ENCODE measurements around the gene SRBD1.
A peak's percentile ranks its signal among the peaks of the same experiment; 100 is the strongest.

The SRBD1 gene

GRCh38 chr2:45611020-45611859, at the start of gene SRBD1:
Gene SRBD1 (minus strand): TSS chr2:45611267. CDS start chr2:45605441, 5,826 bp downstream.
- peak; percentile 92 for DNase-seq (ENCODE audit: low spot score)

- DNase-seq (ENCODE audit: low spot score): no peak
Observed at GRCh38 chr2:45654250-45654649, 43.2 kb upstream of the SRBD1 start.

- no peak for DNase-seq (ENCODE audit: low spot score)
Observed at GRCh38 chr2:45653122-45653913, 42.3 kb upstream of the SRBD1 start.

- peak; percentile 57 for DNase-seq (ENCODE audit: low spot score)
Observed at GRCh38 chr2:45652090-45653031, 41.3 kb upstream of the SRBD1 start.

- DNase-seq (ENCODE audit: low spot score): peak; percentile 51
Observed at GRCh38 chr2:45651415-45652089, 40.5 kb upstream of the SRBD1 start, which contains the start of gene PRKCE. Gene PRKCE (plus strand): TSS chr2:45651675.

GRCh38 chr2:45650851-45651414, 39.9 kb upstream of the SRBD1 start:
- DNase-seq (ENCODE audit: low spot score): peak; percentile 93

GRCh38 chr2:45649858-45650811, 39.1 kb upstream of the SRBD1 start:
- DNase-seq (ENCODE audit: low spot score): peak; percentile 59

GRCh38 chr2:45649462-45649857, 38.4 kb upstream of the SRBD1 start:
- DNase-seq (ENCODE audit: low spot score): no peak

- no peak for DNase-seq (ENCODE audit: low spot score)
Observed at GRCh38 chr2:45648636-45649035, 37.6 kb upstream of the SRBD1 start.

GRCh38 chr2:45647986-45648520, 37.0 kb upstream of the SRBD1 start:
- DNase-seq (ENCODE audit: low spot score): no peak

GRCh38 chr2:45647356-45647755, 36.3 kb upstream of the SRBD1 start:
- DNase-seq (ENCODE audit: low spot score): no peak

GRCh38 chr2:45646289-45646688, 35.2 kb upstream of the SRBD1 start:
- DNase-seq (ENCODE audit: low spot score): no peak

GRCh38 chr2:45643543-45644542, 32.8 kb upstream of the SRBD1 start:
- DNase-seq (ENCODE audit: low spot score): peak; percentile 57

- DNase-seq (ENCODE audit: low spot score): no peak
Observed at GRCh38 chr2:45643095-45643494, 32.0 kb upstream of the SRBD1 start.

- DNase-seq (ENCODE audit: low spot score): no peak
Observed at GRCh38 chr2:45640576-45640975, 29.5 kb upstream of the SRBD1 start.

- DNase-seq (ENCODE audit: low spot score): no peak
Observed at GRCh38 chr2:45637440-45637839, 26.4 kb upstream of the SRBD1 start.

- no peak for DNase-seq (ENCODE audit: low spot score)
Observed at GRCh38 chr2:45636008-45636407, 24.9 kb upstream of the SRBD1 start.

GRCh38 chr2:45634223-45634622, 23.2 kb upstream of the SRBD1 start:
- no peak for DNase-seq (ENCODE audit: low spot score)
